K562 (cell line): ENCODE results near the gene TMEM247. TPM values are rescaled to one million over a fixed set of nuclear protein-coding genes. Genes with fewer than 3 reads are reported as not detected.

ENCODE experiments used
- FOSL1 ChIP-seq: fragments of 200-800 bp; sonication (Bioruptor generic); conservative IDR thresholded peaks from 2 replicates; pipeline ENCODE4 v1.6.1; 2016; ENCODE audit warnings: missing genetic modification characterization, missing compliant biosample characterization
- GTF2F1 ChIP-seq: IDR thresholded peaks from 2 replicates; pipeline ENCODE4 v1.6.1; 2011; ENCODE audit warnings: low read depth, low read length, improper control_type of control experiment
- ILF3 ChIP-seq: fragments of 450-650 bp; IDR thresholded peaks from 2 replicates; pipeline ENCODE4 v1.6.1; 2018; ENCODE audit warnings: antibody characterized with exemption, mild to moderate bottlenecking, moderate library complexity, borderline replicate concordance
- MCM2 ChIP-seq: fragments of 450-650 bp; IDR thresholded peaks from 2 replicates; pipeline ENCODE4 v1.6.1; 2017; ENCODE audit warnings: low read depth, mild to moderate bottlenecking
- MCM7 ChIP-seq, 2 experiments: fragments of 450-650 bp; IDR thresholded peaks; 2 replicates each; pipeline ENCODE4 v1.6.1; 2016 to 2018
- NFATC3 ChIP-seq: fragments of 450-650 bp; IDR thresholded peaks from 2 replicates; pipeline ENCODE4 v1.6.1; 2017; ENCODE audit warnings: mild to moderate bottlenecking
- PML ChIP-seq: IDR thresholded peaks from 2 replicates; pipeline ENCODE4 v1.6.1; 2012; ENCODE audit warnings: low read length, inconsistent platforms
- RNF2 ChIP-seq: sonication (generic); IDR thresholded peaks from 2 replicates; pipeline ENCODE4 v1.6.1; 2016
- SMARCC2 ChIP-seq: fragments of 450-650 bp; IDR thresholded peaks from 2 replicates; pipeline ENCODE4 v1.6.1; 2017; ENCODE audit warnings: antibody characterized with exemption, moderate library complexity, mild to moderate bottlenecking, low read depth
- SPI1 ChIP-seq: IDR thresholded peaks from 2 replicates; pipeline ENCODE4 v1.6.1; 2011; ENCODE audit warnings: low read depth, low read length, control low read depth, borderline replicate concordance
- TBL1XR1 ChIP-seq, 2 experiments: IDR thresholded peaks; 2 replicates each; pipeline ENCODE4 v1.6.1; 2012; ENCODE audit warnings: improper control_type of control experiment in 2 of 2, low read length in 2 of 2, mild to moderate bottlenecking in 1 of 2
- TEAD4 ChIP-seq, 2 experiments: sonication (generic) in 1 of 2; formaldehyde crosslinking in 1 of 2; IDR thresholded peaks; 2 replicates each; pipeline versions ENCODE4 v1.6.1 to v1.8.0; 2012 to 2022; ENCODE audit warnings: borderline replicate concordance in 1 of 2, inconsistent platforms in 1 of 2, low read length in 1 of 2, mild to moderate bottlenecking in 1 of 2, missing genetic modification reagents in 1 of 2
- U2AF2 ChIP-seq: fragments of 200-400 bp; formaldehyde crosslinking; optimal IDR thresholded peaks from 2 replicates; pipeline ENCODE3; 2017; ENCODE audit warnings: low read depth, mild to moderate bottlenecking, low read length
- ZBTB1 ChIP-seq: sonication (generic); formaldehyde crosslinking; IDR thresholded peaks from 2 replicates; pipeline ENCODE4 v1.8.1; 2023; ENCODE audit warnings: missing genetic modification reagents, low read depth, mild to moderate bottlenecking, borderline replicate concordance
- ZEB2 ChIP-seq: fragments of 450-650 bp; IDR thresholded peaks from 2 replicates; pipeline ENCODE4 v1.6.1; 2016
- ZFPM2 ChIP-seq: fragments of 250-450 bp; sonication (Bioruptor Pico); IDR thresholded peaks from 2 replicates; pipeline ENCODE4 v1.5.1; 2022; ENCODE audit warnings: mild to moderate bottlenecking
- ZKSCAN3 ChIP-seq: fragments of 250-450 bp; sonication (Bioruptor Pico); IDR thresholded peaks from 2 replicates; pipeline ENCODE4 v1.4.0; 2020
- ZNF79 ChIP-seq: fragments of 250-450 bp; sonication (Bioruptor Pico); IDR thresholded peaks from 2 replicates; pipeline ENCODE4 v1.4.0; 2020; ENCODE audit warnings: low read depth, mild to moderate bottlenecking, moderate library complexity
- polyA plus RNA-seq, 8 experiments: library from polyadenylated mRNA; depleted of rRNA in 4 of 8; stranded (reverse) in 5 of 8; unstranded in 3 of 8; fragments of >200 nt; fragmentation: Nextera tagmentation in 2 of 8; fragmentation: Illumina TruSeq in 1 of 8; extraction: Ambion mirVana in 2 of 8; extraction: Trizol in 1 of 8; gene quantifications; 2 replicates each; pipeline versions ENCODE4 v1.2.1 to v1.2.3, GENCODE V29; 2011 to 2014; ENCODE audit warnings: inconsistent platforms in 1 of 8, missing spikeins in 1 of 8
- total RNA-seq, 7 experiments: library from RNA; depleted of rRNA in 6 of 7; stranded (reverse); fragments of >200 nt in 6 of 7; fragmentation: Illumina TruSeq in 2 of 7; extraction: Trizol in 2 of 7; gene quantifications; 2 replicates each; pipeline versions ENCODE4 v1.2.1 to v1.2.3, GENCODE V29; 2011 to 2021; ENCODE audit warnings: low replicate concordance in 1 of 7
- TF ChIP-seq, protein P1 (sequence below), 2 experiments: fragments of 450-650 bp in 1 of 2; sonication (generic) in 1 of 2; formaldehyde crosslinking in 1 of 2; IDR thresholded peaks; 2 replicates each; pipeline versions ENCODE4 v1.7.1 to v1.9.0; 2016 to 2022; ENCODE audit warnings: inconsistent platforms in 1 of 2, mild to moderate bottlenecking in 1 of 2, missing genetic modification reagents in 1 of 2
- TF ChIP-seq, protein P2 (sequence below), 3 experiments: IDR thresholded peaks in 2 of 3; conservative IDR thresholded peaks in 1 of 3; 2 replicates each; pipeline ENCODE4 v1.5.1; 2011 to 2012; ENCODE audit warnings: low read length in 3 of 3, mild to moderate bottlenecking in 3 of 3, control low read depth in 2 of 3, improper control_type of control experiment in 1 of 3, inconsistent platforms in 1 of 3, low read depth in 1 of 3, mixed read lengths in 1 of 3, moderate library complexity in 1 of 3; ENCODE audit not compliant: insufficient read depth in 2 of 3

TMEM247 gene
- total and polyA plus RNA-seq, 9 of the 15 experiments (the other 6 are each of a cell fraction or from before 2014, with no cell fraction given): 0.24 to 4.7 (median 3.1) TPM

DNA sequence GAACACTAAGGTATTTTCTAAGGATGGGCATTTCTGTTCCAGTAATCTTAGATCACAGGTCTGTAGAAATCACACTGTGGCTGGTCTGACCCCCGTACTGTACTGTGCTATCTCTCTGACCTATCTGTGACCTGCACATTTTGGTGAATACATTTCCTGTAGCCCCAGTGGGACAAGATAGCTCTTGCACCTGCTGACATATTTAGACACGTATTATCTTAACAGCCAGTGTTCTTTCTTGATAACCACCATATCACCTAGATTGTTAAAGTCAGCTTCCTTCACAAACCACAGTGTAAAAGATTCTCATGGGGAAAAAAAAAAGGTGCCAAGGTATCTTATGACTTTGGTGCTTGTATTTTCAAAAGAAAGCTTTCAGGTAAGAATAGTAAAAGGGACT lies 39.8 kb upstream of the TMEM247 start (continued):
- no peak for TF ChIP-seq U2AF2
- peak; percentile 54; the same call in 1 of the 2 replicates for TF ChIP-seq FOSL1
- TF ChIP-seq ZFPM2 (CRISPR knock-in tag): no peak
- peak in 1 of 2 experiments; percentile 95; a peak in 2 of 4 replicates for TF ChIP-seq TBL1XR1 (IDR thresholded peaks at IDR 0.05; ENCODE audit: low read length in 2 of 2)
- peak; percentile 97 for TF ChIP-seq ZEB2
- no peak for TF ChIP-seq ZNF79 (CRISPR knock-in tag)
- TF ChIP-seq, protein P1, sequence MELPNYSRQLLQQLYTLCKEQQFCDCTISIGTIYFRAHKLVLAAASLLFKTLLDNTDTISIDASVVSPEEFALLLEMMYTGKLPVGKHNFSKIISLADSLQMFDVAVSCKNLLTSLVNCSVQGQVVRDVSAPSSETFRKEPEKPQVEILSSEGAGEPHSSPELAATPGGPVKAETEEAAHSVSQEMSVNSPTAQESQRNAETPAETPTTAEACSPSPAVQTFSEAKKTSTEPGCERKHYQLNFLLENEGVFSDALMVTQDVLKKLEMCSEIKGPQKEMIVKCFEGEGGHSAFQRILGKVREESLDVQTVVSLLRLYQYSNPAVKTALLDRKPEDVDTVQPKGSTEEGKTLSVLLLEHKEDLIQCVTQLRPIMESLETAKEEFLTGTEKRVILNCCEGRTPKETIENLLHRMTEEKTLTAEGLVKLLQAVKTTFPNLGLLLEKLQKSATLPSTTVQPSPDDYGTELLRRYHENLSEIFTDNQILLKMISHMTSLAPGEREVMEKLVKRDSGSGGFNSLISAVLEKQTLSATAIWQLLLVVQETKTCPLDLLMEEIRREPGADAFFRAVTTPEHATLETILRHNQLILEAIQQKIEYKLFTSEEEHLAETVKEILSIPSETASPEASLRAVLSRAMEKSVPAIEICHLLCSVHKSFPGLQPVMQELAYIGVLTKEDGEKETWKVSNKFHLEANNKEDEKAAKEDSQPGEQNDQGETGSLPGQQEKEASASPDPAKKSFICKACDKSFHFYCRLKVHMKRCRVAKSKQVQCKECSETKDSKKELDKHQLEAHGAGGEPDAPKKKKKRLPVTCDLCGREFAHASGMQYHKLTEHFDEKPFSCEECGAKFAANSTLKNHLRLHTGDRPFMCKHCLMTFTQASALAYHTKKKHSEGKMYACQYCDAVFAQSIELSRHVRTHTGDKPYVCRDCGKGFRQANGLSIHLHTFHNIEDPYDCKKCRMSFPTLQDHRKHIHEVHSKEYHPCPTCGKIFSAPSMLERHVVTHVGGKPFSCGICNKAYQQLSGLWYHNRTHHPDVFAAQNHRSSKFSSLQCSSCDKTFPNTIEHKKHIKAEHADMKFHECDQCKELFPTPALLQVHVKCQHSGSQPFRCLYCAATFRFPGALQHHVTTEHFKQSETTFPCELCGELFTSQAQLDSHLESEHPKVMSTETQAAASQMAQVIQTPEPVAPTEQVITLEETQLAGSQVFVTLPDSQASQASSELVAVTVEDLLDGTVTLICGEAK (IDR thresholded peaks at IDR 0.05): no peak
- TF ChIP-seq, protein P1 (CRISPR knock-in tag; IDR thresholded peaks at IDR 0.05): no peak
- no peak for TF ChIP-seq SPI1
- no peak for TF ChIP-seq ZKSCAN3 (CRISPR knock-in tag)
- TF ChIP-seq, protein P2, sequence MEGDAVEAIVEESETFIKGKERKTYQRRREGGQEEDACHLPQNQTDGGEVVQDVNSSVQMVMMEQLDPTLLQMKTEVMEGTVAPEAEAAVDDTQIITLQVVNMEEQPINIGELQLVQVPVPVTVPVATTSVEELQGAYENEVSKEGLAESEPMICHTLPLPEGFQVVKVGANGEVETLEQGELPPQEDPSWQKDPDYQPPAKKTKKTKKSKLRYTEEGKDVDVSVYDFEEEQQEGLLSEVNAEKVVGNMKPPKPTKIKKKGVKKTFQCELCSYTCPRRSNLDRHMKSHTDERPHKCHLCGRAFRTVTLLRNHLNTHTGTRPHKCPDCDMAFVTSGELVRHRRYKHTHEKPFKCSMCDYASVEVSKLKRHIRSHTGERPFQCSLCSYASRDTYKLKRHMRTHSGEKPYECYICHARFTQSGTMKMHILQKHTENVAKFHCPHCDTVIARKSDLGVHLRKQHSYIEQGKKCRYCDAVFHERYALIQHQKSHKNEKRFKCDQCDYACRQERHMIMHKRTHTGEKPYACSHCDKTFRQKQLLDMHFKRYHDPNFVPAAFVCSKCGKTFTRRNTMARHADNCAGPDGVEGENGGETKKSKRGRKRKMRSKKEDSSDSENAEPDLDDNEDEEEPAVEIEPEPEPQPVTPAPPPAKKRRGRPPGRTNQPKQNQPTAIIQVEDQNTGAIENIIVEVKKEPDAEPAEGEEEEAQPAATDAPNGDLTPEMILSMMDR (IDR thresholded peaks at IDR 0.05 in 2 of 3, conservative IDR thresholded peaks at IDR 0.05 in 1 of 3; ENCODE audit: insufficient read depth in 2 of 3, low read depth in 1 of 3, low read length in 3 of 3): no peak
- TF ChIP-seq RNF2: peak; percentile 89
- no peak for TF ChIP-seq MCM7 (IDR thresholded peaks at IDR 0.05)
- TF ChIP-seq ZBTB1 (CRISPR knock-in tag): no peak
- TF ChIP-seq TEAD4 (IDR thresholded peaks at IDR 0.05; ENCODE audit: low read length): peak; percentile 98
- no peak for TF ChIP-seq TEAD4 (CRISPR knock-in tag; IDR thresholded peaks at IDR 0.05; ENCODE audit: borderline replicate concordance)
- no peak for TF ChIP-seq GTF2F1
- no peak for TF ChIP-seq ILF3
- no peak for TF ChIP-seq NFATC3
- TF ChIP-seq SMARCC2: peak; percentile 42; the same call in 1 of the 2 replicates
- no peak for TF ChIP-seq MCM2
- peak; percentile 92 for TF ChIP-seq PML
